ENCODE results near the gene SPPL2C. TPM values are rescaled to one million over a fixed set of nuclear protein-coding genes. Genes with fewer than 3 reads are reported as not detected.

Gene SPPL2C
- total RNA-seq, 1 experiment from 2014 or later, result not detected

GRCh38 chr17:45826919-45827588 is 17.6 kb upstream of the SPPL2C start:
- intact Hi-C loops (cut with micrococcal nuclease; ENCODE audit: unreplicated experiment), result no loop called here
- no peak overlapping the region for H3K27ac ChIP-seq (ENCODE audit: low read depth, low read length, poor library complexity, severe bottlenecking)
- no peak for TF ChIP-seq CTCF (conservative IDR thresholded peaks at IDR 0.05; ENCODE audit: low read depth, low read length)
- TF ChIP-seq EZH2 (IDR thresholded peaks at IDR 0.05; ENCODE audit: borderline replicate concordance, low read depth, low read length, poor library complexity, severe bottlenecking), result no peak
- H3K9me3 ChIP-seq (ENCODE audit: low read depth, low read length, poor library complexity, severe bottlenecking), result no peaks in the 10 kb centered on the region
- no peak overlapping the region for H3K4me3 ChIP-seq (ENCODE audit: low read depth, low read length, poor library complexity, severe bottlenecking)
- no peaks in the 10 kb centered on the region for H3K4me1 ChIP-seq (ENCODE audit: insufficient read depth, low read length, poor library complexity, severe bottlenecking)
- BruUV-seq (replicated peaks), result no TSS peak
- ChIA-PET POLR2A (ENCODE audit: low non-redundant PET) (no interaction called here), CTCF (no interaction called here)
- H3K36me3 ChIP-seq (ENCODE audit: insufficient read depth, low read length, poor library complexity, severe bottlenecking), result no peaks in the 10 kb centered on the region
- DNase-seq (ENCODE audit: low spot score), result no peak
- H3K27me3 ChIP-seq (replicated peaks; ENCODE audit: insufficient read depth, low read depth, low read length, poor library complexity), result no peaks in the 10 kb centered on the region

- DNase-seq (ENCODE audit: low spot score), result no peak
- BruUV-seq (replicated peaks), result no TSS peak
- no peaks in the 10 kb centered on the region for H3K27me3 ChIP-seq (replicated peaks; ENCODE audit: insufficient read depth, low read depth, low read length, poor library complexity)
- no peak overlapping the region for H3K27ac ChIP-seq (ENCODE audit: low read depth, low read length, poor library complexity, severe bottlenecking)
- no peaks in the 10 kb centered on the region for H3K4me1 ChIP-seq (ENCODE audit: insufficient read depth, low read length, poor library complexity, severe bottlenecking)
- POLR2A ChIA-PET (ENCODE audit: low non-redundant PET), result no interaction called here
- no peaks in the 10 kb centered on the region for H3K36me3 ChIP-seq (ENCODE audit: insufficient read depth, low read length, poor library complexity, severe bottlenecking)
- H3K4me3 ChIP-seq (ENCODE audit: low read depth, low read length, poor library complexity, severe bottlenecking), result no peak overlapping the region
- intact Hi-C loops (cut with micrococcal nuclease; ENCODE audit: unreplicated experiment), result no loop called here
- CTCF ChIA-PET, result interaction anchor here (1.1 kb wide), 1 partner anchor 188 kb away, joined by 4 read pairs; no protein-coding TSS in a partner anchor
- H3K9me3 ChIP-seq (ENCODE audit: low read depth, low read length, poor library complexity, severe bottlenecking), result no peaks in the 10 kb centered on the region
- TF ChIP-seq CTCF (conservative IDR thresholded peaks at IDR 0.05; ENCODE audit: low read depth, low read length), result no peak
- TF ChIP-seq EZH2 (IDR thresholded peaks at IDR 0.05; ENCODE audit: borderline replicate concordance, low read depth, low read length, poor library complexity, severe bottlenecking), result no peak
These were observed 16.5 kb upstream of the SPPL2C start for GRCh38 chr17:45828171-45828570.

DNA sequence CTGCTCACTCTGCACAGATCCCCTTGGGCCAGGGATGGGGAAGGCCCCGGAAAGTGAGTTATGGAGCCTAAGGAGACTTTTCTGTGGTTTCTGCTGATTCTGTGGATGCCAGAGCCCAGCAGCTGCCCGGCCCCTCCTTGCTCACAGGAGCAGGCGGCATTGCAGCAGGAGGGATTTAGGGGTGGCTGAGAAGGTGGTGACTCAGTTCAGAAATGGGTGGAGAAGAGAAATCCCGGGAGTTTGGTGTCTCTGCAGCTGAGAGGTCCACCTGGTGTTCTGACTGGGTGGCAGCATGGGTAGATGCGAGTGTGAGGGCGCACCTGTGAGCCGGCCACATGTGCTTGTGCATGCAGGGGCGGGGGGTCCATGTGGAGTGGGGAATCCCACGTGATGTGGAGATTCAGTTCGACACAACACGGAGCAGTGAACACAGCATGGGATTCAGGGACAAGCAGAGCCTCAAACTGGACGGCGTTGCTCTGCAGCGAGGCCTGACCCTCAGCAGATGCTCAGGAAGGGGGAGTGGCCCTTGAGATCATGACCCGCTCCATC is 16.0 kb upstream of the SPPL2C start:
- intact Hi-C loops (cut with micrococcal nuclease; ENCODE audit: unreplicated experiment), result no loop called here
- Histone ChIP-seq H3K9me3 (ENCODE audit: low read depth, low read length, poor library complexity, severe bottlenecking) (no peaks in the 10 kb centered on the region), H3K4me3 (ENCODE audit: low read depth, low read length, poor library complexity, severe bottlenecking) (no peak overlapping the region), H3K27me3 (replicated peaks; ENCODE audit: insufficient read depth, low read depth, low read length, poor library complexity) (no peaks in the 10 kb centered on the region), H3K4me1 (ENCODE audit: insufficient read depth, low read length, poor library complexity, severe bottlenecking) (no peaks in the 10 kb centered on the region), H3K27ac (ENCODE audit: low read depth, low read length, poor library complexity, severe bottlenecking) (no peak overlapping the region), H3K36me3 (ENCODE audit: insufficient read depth, low read length, poor library complexity, severe bottlenecking) (no peaks in the 10 kb centered on the region)
- TF ChIP-seq CTCF (conservative IDR thresholded peaks at IDR 0.05; ENCODE audit: low read depth, low read length) (no peak), EZH2 (IDR thresholded peaks at IDR 0.05; ENCODE audit: borderline replicate concordance, low read depth, low read length, poor library complexity, severe bottlenecking) (no peak)
- POLR2A ChIA-PET (ENCODE audit: low non-redundant PET), result no interaction called here
- BruUV-seq (replicated peaks), result no TSS peak
- no peak for DNase-seq (ENCODE audit: low spot score)
- CTCF ChIA-PET, result interaction anchor here (1.1 kb wide), 1 partner anchor 189 kb away, joined by 4 read pairs; no protein-coding TSS in a partner anchor
